H1 (cell line): Measurements from ENCODE around the gene PER2. TPM values are rescaled to one million over a fixed set of nuclear protein-coding genes. Genes with fewer than 3 reads are reported as not detected.
A peak's percentile ranks its signal among the peaks of the same experiment; 100 is the strongest.

Experiments
- CTCF ChIA-PET: fragments of 300-600 bp; sonication (Branson Sonifier 250); formaldehyde crosslinking; loops from one replicate; lab custom pipeline; 2021; ENCODE audit not compliant: partially characterized antibody; lab: Charles Lee
- POLR2A ChIA-PET: fragments of 300-600 bp; sonication (Branson Sonifier 250); formaldehyde crosslinking; loops from one replicate; lab custom pipeline; 2021; ENCODE audit warnings: inconsistent platforms; ENCODE audit not compliant: partially characterized antibody; lab: Charles Lee
- DNase-seq, 2 experiments: peaks; one replicate each; pipeline versions ENCODE4 v3.0.0 to v3.0.0-alpha.2; 2010 to 2022; ENCODE audit warnings: low spot score in 2 of 2, low read depth in 1 of 2, mixed read lengths in 1 of 2
- FAIRE-seq: peaks from 2 replicates; lab custom pipeline; 2011; peaks lifted over from hg19 to GRCh38; lab: Jason Lieb, UNC
- H2AFZ ChIP-seq: 2 replicates; pipeline ENCODE4 v1.8.1; 2012; ENCODE audit warnings: low read length, inconsistent platforms
- H2AK5ac ChIP-seq: 2 replicates; pipeline ENCODE4 v1.6.1; 2013; ENCODE audit warnings: low read depth, low read length
- H2BK120ac ChIP-seq: replicated peaks from 2 replicates; pipeline ENCODE3; 2013; ENCODE audit warnings: low read depth, low read length, inconsistent platforms
- H2BK12ac ChIP-seq: 2 replicates; pipeline ENCODE4 v1.6.1; 2013; ENCODE audit warnings: low read depth, low read length
- H2BK15ac ChIP-seq: 2 replicates; pipeline ENCODE4 v1.6.1; 2013; ENCODE audit warnings: low read length
- H2BK20ac ChIP-seq: 2 replicates; pipeline ENCODE4 v1.6.1; 2013; ENCODE audit warnings: low read length
- H2BK5ac ChIP-seq: 2 replicates; pipeline ENCODE4 v1.6.1; 2013; ENCODE audit warnings: low read depth, low read length
- H3K14ac ChIP-seq: 2 replicates; pipeline ENCODE4 v1.6.1; 2013; ENCODE audit warnings: inconsistent platforms; ENCODE audit not compliant: insufficient read length
- H3K18ac ChIP-seq: 2 replicates; pipeline ENCODE4 v1.6.1; 2013; ENCODE audit warnings: low read length; ENCODE audit errors: extremely low read depth
- H3K23ac ChIP-seq: 2 replicates; pipeline ENCODE4 v1.6.1; 2013; ENCODE audit warnings: inconsistent platforms; ENCODE audit not compliant: insufficient read length
- H3K23me2 ChIP-seq: 2 replicates; pipeline ENCODE4 v1.6.1; 2013; ENCODE audit warnings: low read depth, low read length
- H3K27ac ChIP-seq: 2 replicates; pipeline ENCODE4 v1.6.1; 2011; ENCODE audit warnings: low read depth, low read length, inconsistent platforms
- H3K27me3 ChIP-seq, 4 experiments: replicated peaks in 1 of 4; 1 replicate in 1 of 4; 2 replicates in 3 of 4; pipeline versions ENCODE4 v1.6.1 to v1.8.1; 2011 to 2013; ENCODE audit warnings: low read length in 3 of 4, mild to moderate bottlenecking in 3 of 4, inconsistent platforms in 2 of 4, mixed read lengths in 2 of 4, moderate library complexity in 1 of 4; ENCODE audit not compliant: control insufficient read depth in 3 of 4, insufficient read depth in 3 of 4; ENCODE audit errors: extremely low read depth in 1 of 4
- H3K36me3 ChIP-seq, 4 experiments: 2 replicates each; pipeline versions ENCODE4 v1.6.1 to v1.8.1; 2011 to 2013; ENCODE audit warnings: mild to moderate bottlenecking in 4 of 4, low read length in 3 of 4, moderate library complexity in 2 of 4, control low read depth in 1 of 4, inconsistent platforms in 1 of 4; ENCODE audit not compliant: insufficient read depth in 4 of 4, control insufficient read depth in 2 of 4
- H3K4ac ChIP-seq: replicated peaks from 2 replicates; pipeline ENCODE3; 2013; ENCODE audit warnings: low read length, low read depth, mixed read lengths, inconsistent platforms; ENCODE audit not compliant: insufficient read length
- H3K4me1 ChIP-seq, 4 experiments: replicated peaks in 1 of 4; 1 replicate in 1 of 4; 2 replicates in 3 of 4; pipeline versions ENCODE4 v1.6.1 to v1.8.1; 2011 to 2013; ENCODE audit warnings: low read length in 3 of 4, inconsistent platforms in 2 of 4, mixed read lengths in 1 of 4; ENCODE audit not compliant: insufficient read depth in 4 of 4, control insufficient read depth in 3 of 4
- H3K4me2 ChIP-seq, 2 experiments: 2 replicates each; pipeline versions ENCODE4 v1.6.1 to v1.8.1; 2011 to 2013; ENCODE audit warnings: low read depth in 2 of 2, low read length in 2 of 2, control low read depth in 1 of 2, inconsistent platforms in 1 of 2, mild to moderate bottlenecking in 1 of 2; ENCODE audit not compliant: insufficient read depth in 1 of 2
- H3K4me3 ChIP-seq, 4 experiments: fragments of 200-600, 300-600 bp in 1 of 4; sonication (generic), shearing (Covaris generic), sonication (Bioruptor Twin) in 1 of 4; 2 replicates each; pipeline versions ENCODE4 v1.5.1 to v1.8.1; 2011 to 2016; ENCODE audit warnings: low read length in 4 of 4, low read depth in 3 of 4, control low read depth in 2 of 4, inconsistent platforms in 2 of 4, mild to moderate bottlenecking in 2 of 4, mixed read lengths in 1 of 4, moderate library complexity in 1 of 4; ENCODE audit not compliant: insufficient read depth in 2 of 4; ENCODE audit errors: extremely low read depth in 1 of 4
- H3K56ac ChIP-seq: replicated peaks from 2 replicates; pipeline ENCODE3; 2013; ENCODE audit warnings: low read depth, mild to moderate bottlenecking, mixed read lengths, low read length, inconsistent platforms; ENCODE audit not compliant: insufficient read length
- H3K79me1 ChIP-seq: 2 replicates; pipeline ENCODE4 v1.6.1; 2013; ENCODE audit warnings: low read depth, low read length, control low read depth
- H3K79me2 ChIP-seq, 2 experiments: 2 replicates each; pipeline versions ENCODE4 v1.6.1 to v1.8.1; 2012 to 2013; ENCODE audit warnings: low read length in 2 of 2, mild to moderate bottlenecking in 2 of 2, inconsistent platforms in 1 of 2; ENCODE audit not compliant: insufficient read depth in 2 of 2, control insufficient read depth in 1 of 2
- H3K9ac ChIP-seq, 4 experiments: replicated peaks in 1 of 4; 1 replicate in 1 of 4; 2 replicates in 3 of 4; pipeline versions ENCODE4 v1.6.1 to v1.8.1; 2011 to 2013; ENCODE audit warnings: low read depth in 3 of 4, low read length in 3 of 4, control low read depth in 2 of 4, mild to moderate bottlenecking in 2 of 4, moderate library complexity in 2 of 4, inconsistent platforms in 1 of 4; ENCODE audit errors: extremely low read depth in 1 of 4
- H3K9me3 ChIP-seq, 2 experiments: 2 replicates each; pipeline versions ENCODE4 v1.6.1 to v1.8.1; 2012 to 2013; ENCODE audit warnings: mild to moderate bottlenecking in 2 of 2, moderate library complexity in 2 of 2, control low read depth in 1 of 2, inconsistent platforms in 1 of 2, low read depth in 1 of 2, low read length in 1 of 2, mixed read lengths in 1 of 2; ENCODE audit not compliant: insufficient read depth in 2 of 2
- H4K20me1 ChIP-seq, 2 experiments: replicated peaks in 1 of 2; 2 replicates each; pipeline versions ENCODE3 to v1.8.1; 2011 to 2013; ENCODE audit warnings: inconsistent platforms in 2 of 2, low read length in 2 of 2, mild to moderate bottlenecking in 1 of 2; ENCODE audit not compliant: insufficient read depth in 2 of 2, control insufficient read depth in 1 of 2
- H4K5ac ChIP-seq: 2 replicates; pipeline ENCODE4 v1.6.1; 2013; ENCODE audit warnings: low read length, low read depth, mixed read lengths, inconsistent platforms; ENCODE audit not compliant: insufficient read length
- H4K8ac ChIP-seq: 2 replicates; pipeline ENCODE4 v1.8.0; 2013; ENCODE audit warnings: mild to moderate bottlenecking, moderate library complexity, low read length, inconsistent platforms; ENCODE audit not compliant: insufficient read depth; ENCODE audit errors: extremely low read depth
- H4K91ac ChIP-seq: replicated peaks from 2 replicates; pipeline ENCODE3; 2013; ENCODE audit warnings: low read length, mixed read lengths, inconsistent platforms; ENCODE audit not compliant: insufficient read length
- CREB1 ChIP-seq: IDR thresholded peaks from 2 replicates; pipeline ENCODE4 v1.6.1; 2012; ENCODE audit warnings: inconsistent platforms
- GABPA ChIP-seq: IDR thresholded peaks from 2 replicates; pipeline ENCODE4 v1.6.1; 2011; ENCODE audit warnings: mild to moderate bottlenecking, low read length, moderate library complexity, borderline replicate concordance; ENCODE audit not compliant: insufficient read depth
- HDAC6 ChIP-seq: IDR thresholded peaks from one replicate; pipeline ENCODE4 v1.7.1; 2012; ENCODE audit warnings: low read depth, mild to moderate bottlenecking, inconsistent platforms, low read length, moderate library complexity
- PHF8 ChIP-seq: fragments of 200-600 bp; sonication (generic); conservative IDR thresholded peaks from 2 replicates; pipeline ENCODE4 v1.7.1; 2012; ENCODE audit warnings: low read depth, mild to moderate bottlenecking, inconsistent platforms, low read length, moderate library complexity
- RBBP5 ChIP-seq: IDR thresholded peaks from 2 replicates; pipeline ENCODE4 v1.7.1; 2012; ENCODE audit warnings: low read depth, mild to moderate bottlenecking, inconsistent platforms, low read length, moderate library complexity, borderline replicate concordance
- RNF2 ChIP-seq: fragments of 200-900, 300-1000 bp; sonication (generic); IDR thresholded peaks from 2 replicates; pipeline ENCODE4 v1.7.1; 2016; ENCODE audit warnings: borderline replicate concordance, low read depth, mild to moderate bottlenecking, antibody characterized with exemption, low read length; ENCODE audit not compliant: poor library complexity, severe bottlenecking; ENCODE audit errors: missing control alignments
- RXRA ChIP-seq: IDR thresholded peaks from 2 replicates; pipeline ENCODE4 v1.6.1; 2011; ENCODE audit warnings: low read depth, mild to moderate bottlenecking, low read length, moderate library complexity; ENCODE audit not compliant: insufficient read depth
- SIX5 ChIP-seq: IDR thresholded peaks from 2 replicates; pipeline ENCODE4 v1.6.1; 2011; ENCODE audit warnings: mild to moderate bottlenecking, low read depth, low read length
- WGBS, 2 experiments: shearing (Covaris generic) in 1 of 2; methylation state at CpG; one replicate each; pipeline versions ENCODE4 v1.1.6 to v1.1.7; 2013 to 2015; ENCODE audit warnings: low lambda C conversion rate in 2 of 2, mixed read lengths in 2 of 2, inconsistent platforms in 1 of 2, low coverage in 1 of 2, missing lambda C conversion rate in 1 of 2; ENCODE audit not compliant: insufficient replicate concordance in 2 of 2, insufficient coverage in 1 of 2, insufficient read length in 1 of 2; ENCODE audit errors: extremely low coverage in 1 of 2, missing lambda C conversion rate in 1 of 2; 5-methylcytosine and 5-hydroxymethylcytosine counted together
- polyA plus RNA-seq, 7 experiments: library from polyadenylated mRNA; depleted of rRNA in 3 of 7; stranded (reverse) in 5 of 7; unstranded in 2 of 7; fragments of >200 nt in 5 of 7; fragments of 200-250 nt in 2 of 7; gene quantifications; 1 replicate in 5 of 7; 2 replicates in 1 of 7; 4 replicates in 1 of 7; pipeline versions ENCODE4 v1.2.1 to v1.2.3, GENCODE V29; 2011 to 2013; ENCODE audit warnings: missing spikeins in 2 of 7, mixed read lengths in 2 of 7
- total RNA-seq: library from RNA; stranded (reverse); fragmentation: NEBNext Ultra II Directional; extraction: Animal tissue kit (Norgen Biotek cat#: 25700); gene quantifications from 2 replicates; pipeline ENCODE4 v1.2.1, GENCODE V29; 2021

The PER2 gene
- total and polyA plus RNA-seq, 2 of the 8 experiments (the other 6 are each of a cell fraction or from before 2014, with no cell fraction given) = 0.91 to 5.5 TPM

- Histone ChIP-seq H3K4me1 (peaks cover 7 to 25% (median 18%) of the 10 kb centered on the region in 4 experiments), H2BK5ac (no peak overlapping the region), H3K36me3 (no peaks in the 10 kb centered on the region), H3K27ac (no peak overlapping the region), H3K4me2 (peak overlapping the region; percentile 79 to 100), H3K27me3 (peaks cover 0 to 10% (median 2%) of the 10 kb centered on the region in 4 experiments; a peak in 2 of 7 replicates), H2BK20ac (no peak overlapping the region), H3K79me1 (no peaks in the 10 kb centered on the region; the same call in none of the 2 replicates), H2BK15ac (no peak overlapping the region), H4K8ac (peak overlapping the region; percentile 71), H2AK5ac (no peak overlapping the region), H3K14ac (no peak overlapping the region), H3K9me3 (no peaks in the 10 kb centered on the region), H3K56ac (no peak overlapping the region), H3K18ac (no peak overlapping the region), H4K20me1 (peaks cover 1 to 5% of the 10 kb centered on the region in 2 experiments), H3K23me2 (peaks cover 12% of the 10 kb centered on the region), H3K9ac (peak overlapping the region in 1 of 4 experiments; percentile 36; a peak in 1 of 7 replicates), H3K4ac (no peak overlapping the region), H4K5ac (no peak overlapping the region), H2BK12ac (no peak overlapping the region), H3K23ac (no peak overlapping the region), H2BK120ac (no peak overlapping the region), H3K4me3 (peak overlapping the region in 2 of 4 experiments; percentile 73 to 84; a peak in 6 of 8 replicates), H4K91ac (no peak overlapping the region), H2AFZ (no peak overlapping the region), H3K79me2 (peaks cover 0 to 4% of the 10 kb centered on the region in 2 experiments; a peak in 1 of 4 replicates)
- 92% methylated on average over 11 of the region's 11 CpGs; no CpG with 5 or more reads in 1 of the 2 experiments for WGBS, 2 experiments
- no peak for FAIRE-seq
- ChIA-PET CTCF (interaction anchor here (0.6 to 18.9 kb wide), 8 partner anchors 8 to 99 kb away, joined by 3 to 298 read pairs (median 4); no protein-coding TSS in a partner anchor), POLR2A (interaction anchor here (1.1 to 2.9 kb wide), 7 partner anchors 7 to 621 kb away, joined by 3 to 15 read pairs (median 4); partner anchors contain the start of genes HES6 and ILKAP)
- no peak for DNase-seq
- no peak for TF ChIP-seq GABPA
- no peak for TF ChIP-seq RBBP5
- TF ChIP-seq CREB1 = no peak
- TF ChIP-seq SIX5 = no peak
- no peak for TF ChIP-seq RNF2
- TF ChIP-seq HDAC6 = no peak
- TF ChIP-seq RXRA = no peak
- TF ChIP-seq PHF8 = no peak
Measured at GRCh38 chr2:238286987-238287736, 1.2 kb downstream of the PER2 start.
